Astrocyte (in vitro differentiated cells and primary cell): ENCODE data around the gene CFAP57.

Source experiments
- CTCF ChIP-seq: IDR thresholded peaks from 2 replicates; pipeline ENCODE4 v1.5.1; 2011; ENCODE audit warnings: low read depth, mild to moderate bottlenecking, inconsistent platforms, low read length, moderate library complexity; ENCODE audit not compliant: insufficient read depth
- EZH2 ChIP-seq: IDR thresholded peaks from 2 replicates; pipeline ENCODE4 v1.6.1; 2012; ENCODE audit warnings: mild to moderate bottlenecking, low read length, inconsistent platforms; ENCODE audit not compliant: insufficient read depth

- TF ChIP-seq CTCF (no peak), EZH2 (no peak)
Observed at GRCh38 chr1:43199093-43199726, 27.1 kb downstream of the CFAP57 start.
